Trophoblast cell (in vitro differentiated cells and primary cell): ENCODE data around the gene GNLY.

Experiments used
- DNase-seq, 2 donors: peaks; one replicate each; pipeline ENCODE4 v3.0.0-alpha.2; 2016
- H2AFZ ChIP-seq: 2 replicates; pipeline ENCODE4 v1.6.1; 2013; ENCODE audit warnings: low read length, moderate library complexity, mild to moderate bottlenecking; ENCODE audit not compliant: insufficient read depth, poor library complexity
- H2AK5ac ChIP-seq: 2 replicates; pipeline ENCODE4 v1.6.1; 2013; ENCODE audit warnings: mild to moderate bottlenecking, low read length
- H2BK120ac ChIP-seq: 2 replicates; pipeline ENCODE4 v1.6.1; 2013; ENCODE audit warnings: low read length, mild to moderate bottlenecking, moderate library complexity; ENCODE audit not compliant: insufficient read depth, poor library complexity
- H2BK12ac ChIP-seq: 2 replicates; pipeline ENCODE4 v1.6.1; 2013; ENCODE audit warnings: mild to moderate bottlenecking, low read length, moderate library complexity
- H2BK5ac ChIP-seq: 2 replicates; pipeline ENCODE4 v1.6.1; 2013; ENCODE audit warnings: low read length, low read depth, moderate library complexity, mild to moderate bottlenecking; ENCODE audit not compliant: poor library complexity
- H3K14ac ChIP-seq: 2 replicates; pipeline ENCODE4 v1.6.1; 2013; ENCODE audit warnings: mild to moderate bottlenecking, low read length
- H3K18ac ChIP-seq: 2 replicates; pipeline ENCODE4 v1.6.1; 2013; ENCODE audit warnings: mild to moderate bottlenecking, low read length
- H3K23ac ChIP-seq: 2 replicates; pipeline ENCODE4 v1.6.1; 2013; ENCODE audit warnings: low read length
- H3K27ac ChIP-seq: 2 replicates; pipeline ENCODE4 v1.5.1; 2013; ENCODE audit warnings: low read depth, mild to moderate bottlenecking, inconsistent platforms, low read length, moderate library complexity
- H3K27me3 ChIP-seq: 2 replicates; pipeline ENCODE4 v1.6.1; 2013; ENCODE audit warnings: inconsistent platforms, mild to moderate bottlenecking, low read length, moderate library complexity; ENCODE audit not compliant: insufficient read depth
- H3K36me3 ChIP-seq, 2 experiments: 1 replicate in 1 of 2; 2 replicates in 1 of 2; pipeline ENCODE4 v1.6.1; 2013; ENCODE audit warnings: low read length in 2 of 2, mild to moderate bottlenecking in 2 of 2, moderate library complexity in 1 of 2; ENCODE audit not compliant: insufficient read depth in 2 of 2, control insufficient read depth in 1 of 2
- H3K4ac ChIP-seq: 2 replicates; pipeline ENCODE4 v1.6.1; 2013; ENCODE audit warnings: low read depth, mild to moderate bottlenecking, low read length, moderate library complexity
- H3K4me1 ChIP-seq, 2 experiments: 1 replicate in 1 of 2; 2 replicates in 1 of 2; pipeline ENCODE4 v1.6.1; 2013; ENCODE audit warnings: low read length in 2 of 2, mild to moderate bottlenecking in 2 of 2, moderate library complexity in 1 of 2; ENCODE audit not compliant: insufficient read depth in 2 of 2, control insufficient read depth in 1 of 2
- H3K4me2 ChIP-seq: 2 replicates; pipeline ENCODE4 v1.6.1; 2013; ENCODE audit warnings: inconsistent platforms, mild to moderate bottlenecking, low read length, moderate library complexity
- H3K4me3 ChIP-seq: 2 replicates; pipeline ENCODE4 v1.5.1; 2013; ENCODE audit warnings: mild to moderate bottlenecking, low read depth, low read length, inconsistent platforms
- H3K79me1 ChIP-seq: one replicate; pipeline ENCODE4 v1.6.1; 2013; ENCODE audit warnings: low read length
- H3K79me2 ChIP-seq: 2 replicates; pipeline ENCODE4 v1.6.1; 2013; ENCODE audit warnings: low read length, mild to moderate bottlenecking; ENCODE audit not compliant: control insufficient read depth, insufficient read depth, poor library complexity
- H3K9ac ChIP-seq: 2 replicates; pipeline ENCODE4 v1.6.1; 2013; ENCODE audit warnings: mild to moderate bottlenecking, low read length
- H3K9me3 ChIP-seq: 2 replicates; pipeline ENCODE4 v1.6.1; 2013; ENCODE audit warnings: low read depth, mild to moderate bottlenecking, control low read depth, inconsistent platforms, low read length; ENCODE audit not compliant: insufficient read depth
- H4K12ac ChIP-seq: 2 replicates; pipeline ENCODE4 v1.6.1; 2013; ENCODE audit warnings: low read depth, mild to moderate bottlenecking, low read length, moderate library complexity
- H4K8ac ChIP-seq: 2 replicates; pipeline ENCODE4 v1.6.1; 2013; ENCODE audit warnings: low read depth, mild to moderate bottlenecking, low read length, moderate library complexity
- H4K91ac ChIP-seq: one replicate; pipeline ENCODE4 v1.6.1; 2013; ENCODE audit warnings: low read depth, mild to moderate bottlenecking, low read length, moderate library complexity
- WGBS: extraction: QIAGEN DNeasy Blood & Tissue Kit; methylation state at CpG from one replicate; pipeline ENCODE4 v1.1.7; 2013; ENCODE audit warnings: missing lambda C conversion rate; ENCODE audit not compliant: insufficient read length, insufficient coverage; ENCODE audit errors: extremely low coverage; 5-methylcytosine and 5-hydroxymethylcytosine counted together

The GNLY gene

DNA sequence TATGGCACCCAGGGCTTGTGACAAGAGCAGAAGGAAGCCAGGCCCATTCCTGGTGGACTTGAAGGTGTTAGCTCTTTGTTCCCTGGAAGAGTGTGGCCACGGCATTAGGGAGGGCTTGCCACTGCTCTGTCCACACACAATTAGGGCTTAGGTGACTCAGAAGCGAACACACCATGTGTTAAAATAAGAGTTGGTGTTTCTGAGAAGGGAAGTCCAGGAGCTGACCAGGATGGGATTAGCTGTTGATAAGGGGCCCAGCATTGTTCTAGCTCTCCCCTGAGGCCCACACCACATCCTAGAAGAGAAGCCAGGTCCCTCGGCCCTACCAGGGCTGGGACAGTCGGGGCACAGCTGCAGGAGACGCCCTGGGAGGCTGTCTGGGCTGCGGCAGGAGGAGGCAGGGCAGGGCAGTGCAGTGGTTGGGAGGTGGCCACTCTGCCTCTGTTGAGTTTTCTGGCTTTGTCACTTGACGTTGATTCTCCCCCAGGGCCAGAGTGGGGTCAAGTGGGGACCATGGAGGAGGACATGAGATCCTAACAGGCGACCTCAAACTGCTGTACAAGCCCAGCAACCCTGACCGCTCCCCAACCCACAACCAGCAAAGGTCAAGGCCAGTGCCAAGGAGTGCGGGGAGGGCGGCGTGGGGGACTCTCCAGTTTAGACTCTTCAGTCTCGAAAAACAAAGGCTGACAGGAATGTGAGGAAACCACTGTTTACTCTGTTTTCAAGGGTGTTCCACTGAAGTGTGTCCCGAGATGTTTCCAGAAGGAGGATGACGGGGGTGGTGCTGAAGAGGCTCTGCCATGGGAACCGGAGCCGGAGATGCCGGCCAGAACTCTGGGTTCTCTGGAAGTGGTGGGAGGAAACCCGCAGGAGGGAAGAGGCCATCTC, 16.8 kb downstream of the GNLY start:
- no peak overlapping the region for H3K4me2 ChIP-seq
- peaks cover 14 to 16% of the 10 kb centered on the region in 2 experiments for H3K4me1 ChIP-seq
- peak overlapping the region; percentile 26 for H2BK5ac ChIP-seq
- no peak overlapping the region for H3K4me3 ChIP-seq
- H3K14ac ChIP-seq = no peak overlapping the region
- H3K27ac ChIP-seq = no peak overlapping the region
- no peak overlapping the region for H3K23ac ChIP-seq
- peaks cover 7% of the 10 kb centered on the region for H3K79me1 ChIP-seq
- peak overlapping the region; percentile 37 for H4K91ac ChIP-seq
- no peak overlapping the region for H2BK120ac ChIP-seq
- WGBS = no CpG with 5 or more reads among the region's 19 CpGs
- no peak overlapping the region for H4K8ac ChIP-seq
- no peaks in the 10 kb centered on the region for H3K79me2 ChIP-seq
- no peaks in the 10 kb centered on the region for H3K27me3 ChIP-seq
- no peak overlapping the region for H3K18ac ChIP-seq
- H2AK5ac ChIP-seq = no peak overlapping the region
- H2BK12ac ChIP-seq = no peak overlapping the region
- H3K9me3 ChIP-seq = peaks cover 4% of the 10 kb centered on the region
- no peak for DNase-seq
- no peak overlapping the region for H4K12ac ChIP-seq
- no peaks in the 10 kb centered on the region for H3K36me3 ChIP-seq
- H2AFZ ChIP-seq = no peak overlapping the region
- H3K4ac ChIP-seq = no peak overlapping the region
- no peak overlapping the region for H3K9ac ChIP-seq

- Histone ChIP-seq H3K79me1 (peaks cover 8% of the 10 kb centered on the region), H3K14ac (no peak overlapping the region), H3K79me2 (no peaks in the 10 kb centered on the region), H2BK5ac (peak overlapping the region; percentile 26), H3K4me1 (peaks cover 16 to 17% of the 10 kb centered on the region in 2 experiments), H4K91ac (peak overlapping the region; percentile 37), H3K4ac (no peak overlapping the region), H3K4me3 (no peak overlapping the region), H4K12ac (no peak overlapping the region), H2AK5ac (no peak overlapping the region), H3K18ac (no peak overlapping the region), H2BK120ac (peak overlapping the region; percentile 35), H3K4me2 (no peak overlapping the region), H3K27me3 (no peaks in the 10 kb centered on the region), H3K9ac (no peak overlapping the region), H2BK12ac (no peak overlapping the region), H4K8ac (no peak overlapping the region), H3K36me3 (no peaks in the 10 kb centered on the region), H3K23ac (no peak overlapping the region), H3K27ac (no peak overlapping the region), H3K9me3 (peaks cover 4% of the 10 kb centered on the region), H2AFZ (no peak overlapping the region)
- WGBS = no CpG with 5 or more reads among the region's 8 CpGs
- peak in 1 of 2 donors; percentile 59 for DNase-seq
Measured at GRCh38 chr2:85711578-85712060, 17.5 kb downstream of the GNLY start.

GRCh38 chr2:85712336-85712735, 18.2 kb downstream of the GNLY start:
- Histone ChIP-seq H3K27ac (no peak overlapping the region), H2AFZ (no peak overlapping the region), H4K12ac (no peak overlapping the region), H2BK120ac (peak overlapping the region; percentile 83), H3K18ac (no peak overlapping the region), H3K79me2 (no peaks in the 10 kb centered on the region), H3K4me3 (no peak overlapping the region), H2AK5ac (no peak overlapping the region), H4K8ac (no peak overlapping the region), H3K23ac (no peak overlapping the region), H3K4me1 (peaks cover 16 to 17% of the 10 kb centered on the region in 2 experiments), H2BK5ac (no peak overlapping the region), H3K9ac (no peak overlapping the region), H3K14ac (no peak overlapping the region), H3K27me3 (no peaks in the 10 kb centered on the region), H4K91ac (no peak overlapping the region), H3K9me3 (peaks cover 4% of the 10 kb centered on the region), H3K4me2 (no peak overlapping the region), H3K4ac (no peak overlapping the region), H3K79me1 (peaks cover 8% of the 10 kb centered on the region), H3K36me3 (no peaks in the 10 kb centered on the region), H2BK12ac (no peak overlapping the region)
- DNase-seq = no peak
- no CpG with 5 or more reads among the region's 15 CpGs for WGBS

DNA sequence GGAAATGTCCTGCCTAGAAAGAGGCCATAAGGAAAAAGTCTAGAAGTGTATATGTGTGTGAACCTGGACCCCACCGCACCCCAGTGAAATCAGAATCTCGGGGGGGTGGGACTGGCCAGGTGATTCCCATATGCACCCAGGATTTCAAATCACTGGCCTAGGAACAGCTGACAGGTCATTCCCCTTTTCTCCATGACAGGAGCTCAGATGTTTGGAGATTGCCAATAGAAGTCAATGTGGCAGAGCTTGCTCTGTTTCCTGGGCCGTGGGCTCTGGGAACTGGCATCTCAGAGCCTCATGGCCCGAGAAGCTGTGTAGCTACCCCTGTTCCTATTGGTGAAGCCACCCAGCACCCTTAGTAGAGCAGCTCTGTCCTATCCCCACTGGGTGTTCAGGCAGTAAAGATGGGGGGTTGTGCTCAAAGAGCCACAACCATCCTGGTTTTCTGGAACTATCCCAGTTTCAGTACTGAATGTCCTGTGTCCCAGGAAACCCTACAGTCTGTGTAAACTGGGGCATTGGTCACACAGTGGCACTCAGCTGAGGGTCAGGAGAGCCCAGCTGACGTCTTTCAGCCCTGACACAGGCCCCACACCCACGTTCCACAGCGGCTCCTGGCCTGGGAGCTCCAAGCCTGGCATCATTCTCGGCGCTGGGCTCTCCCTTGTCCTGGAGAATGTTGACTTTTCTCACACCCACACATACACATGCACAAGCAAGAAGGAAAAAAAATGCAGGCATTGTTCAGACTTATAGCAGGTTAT, 18.9 kb downstream of the GNLY start:
- Histone ChIP-seq H3K9me3 (peaks cover 4% of the 10 kb centered on the region), H3K27me3 (no peaks in the 10 kb centered on the region), H3K36me3 (no peaks in the 10 kb centered on the region), H3K4me3 (no peak overlapping the region), H3K4me2 (no peak overlapping the region), H3K79me1 (peaks cover 8% of the 10 kb centered on the region), H3K27ac (no peak overlapping the region), H4K91ac (no peak overlapping the region), H4K12ac (no peak overlapping the region), H3K9ac (no peak overlapping the region), H3K79me2 (no peaks in the 10 kb centered on the region), H3K14ac (no peak overlapping the region), H2BK5ac (no peak overlapping the region), H2BK12ac (no peak overlapping the region), H2AK5ac (no peak overlapping the region), H3K4me1 (peaks cover 16 to 17% of the 10 kb centered on the region in 2 experiments), H4K8ac (no peak overlapping the region), H3K18ac (no peak overlapping the region), H2AFZ (no peak overlapping the region), H3K23ac (no peak overlapping the region), H2BK120ac (no peak overlapping the region), H3K4ac (no peak overlapping the region)
- DNase-seq = no peak
- WGBS = no CpG with 5 or more reads among the region's 9 CpGs
